HCT116 (cell line): ENCODE measurements around the gene FRRS1L. TPM values are rescaled to one million over a fixed set of nuclear protein-coding genes. Genes with fewer than 3 reads are reported as not detected.

Source experiments
- ATAC-seq: fragments of 200-7000 bp; cut with Tn5 transposase; 2 replicates; pipeline ENCODE4 v1.9.1; 2020; ENCODE audit warnings: mild to moderate bottlenecking, moderate library complexity
- BruUV-seq: library from RNA; stranded (reverse); fragments of 400-500 nt; replicated peaks from 2 replicates; lab custom pipeline; 2021; lab: Mats Ljungman, UMichigan
- CTCF ChIA-PET: fragments of 300-600 bp; sonication (Branson Sonifier 250); formaldehyde crosslinking; loops from one replicate; lab custom pipeline; 2021; ENCODE audit warnings: antibody characterized with exemption; lab: Charles Lee
- POLR2A ChIA-PET: fragments of 300-600, 350-600 bp; sonication (Branson Sonifier 250); formaldehyde crosslinking; loops from one replicate; lab custom pipeline; 2021; ENCODE audit warnings: antibody characterized with exemption; lab: Charles Lee
- RAD21 ChIA-PET, 2 experiments: fragments of 300-600 bp; sonication (Branson Sonifier 250); formaldehyde crosslinking; loops; one replicate each; lab custom pipeline; 2023; ENCODE audit warnings: low total read pairs in 2 of 2; ENCODE audit not compliant: uncharacterized antibody in 2 of 2, unreplicated experiment in 2 of 2, low non-redundant PET in 1 of 2; lab: Charles Lee
- DNase-seq: peaks from one replicate; pipeline ENCODE4 v3.0.0-alpha.2; 2010; ENCODE audit warnings: low read depth, low spot score
- H2AFZ ChIP-seq: fragments of 200-600 bp; shearing (Covaris generic), sonication (generic); 2 replicates; pipeline ENCODE4 v1.6.1; 2017; ENCODE audit warnings: low read depth, mixed run types, mixed read lengths, antibody characterized with exemption, low read length; ENCODE audit not compliant: poor library complexity, severe bottlenecking
- H3K27ac ChIP-seq: 2 replicates; pipeline ENCODE4 v1.5.1; 2012; ENCODE audit warnings: low read depth, low read length
- H3K27me3 ChIP-seq: fragments of 200-600 bp; sonication (generic); 2 replicates; pipeline ENCODE4 v1.6.1; 2016; ENCODE audit warnings: mixed run types, low read length, mixed read lengths; ENCODE audit not compliant: insufficient read depth
- H3K36me3 ChIP-seq, 2 experiments: fragments of 200-500 bp in 1 of 2; fragments of 200-600 bp in 1 of 2; sonication (Bioruptor generic) in 1 of 2; sonication (generic) in 1 of 2; 2 replicates each; pipeline versions ENCODE4 v1.5.1 to v1.6.1; 2014 to 2016; ENCODE audit warnings: low read length in 2 of 2, inconsistent platforms in 1 of 2, mixed read lengths in 1 of 2, mixed run types in 1 of 2; ENCODE audit not compliant: insufficient read depth in 2 of 2, control insufficient read depth in 1 of 2
- H3K4me1 ChIP-seq, 2 experiments: fragments of 200-600 bp in 1 of 2; sonication (generic) in 1 of 2; 2 replicates each; pipeline versions ENCODE4 v1.5.1 to v1.6.1; 2012 to 2017; ENCODE audit warnings: low read length in 2 of 2, inconsistent platforms in 1 of 2, mild to moderate bottlenecking in 1 of 2, mixed read lengths in 1 of 2, mixed run types in 1 of 2, moderate library complexity in 1 of 2; ENCODE audit not compliant: insufficient read depth in 2 of 2, control insufficient read depth in 1 of 2
- H3K4me2 ChIP-seq: fragments of 200-600 bp; sonication (generic); 2 replicates; pipeline ENCODE4 v1.6.1; 2017; ENCODE audit warnings: mixed run types, low read length, mixed read lengths
- H3K4me3 ChIP-seq, 2 experiments: fragments of 200-600 bp in 1 of 2; sonication (generic) in 1 of 2; replicated peaks in 1 of 2; 2 replicates each; pipeline ENCODE4 v1.5.1; 2011 to 2016; ENCODE audit warnings: low read length in 2 of 2, control low read depth in 1 of 2, low read depth in 1 of 2, mild to moderate bottlenecking in 1 of 2, mixed read lengths in 1 of 2, mixed run types in 1 of 2
- H3K79me2 ChIP-seq: fragments of 200-600 bp; sonication (generic); 2 replicates; pipeline ENCODE4 v1.6.1; 2017; ENCODE audit warnings: mild to moderate bottlenecking, mixed run types, low read length, moderate library complexity, mixed read lengths; ENCODE audit not compliant: insufficient read depth
- H3K9ac ChIP-seq: fragments of 200-600 bp; sonication (generic); 2 replicates; pipeline ENCODE4 v1.6.1; 2016; ENCODE audit warnings: low read length, mixed read lengths
- H3K9me2 ChIP-seq: fragments of 200-600 bp; sonication (generic), shearing (Covaris generic); 2 replicates; pipeline ENCODE4 v1.6.1; 2017; ENCODE audit warnings: mixed run types, mild to moderate bottlenecking, moderate library complexity; ENCODE audit not compliant: insufficient read depth
- H3K9me3 ChIP-seq, 2 experiments: fragments of 200-500 bp in 1 of 2; fragments of 200-600 bp in 1 of 2; sonication (Bioruptor generic) in 1 of 2; sonication (generic) in 1 of 2; 2 replicates each; pipeline ENCODE4 v1.6.1; 2014 to 2017; ENCODE audit warnings: low read length in 2 of 2, mixed read lengths in 2 of 2, inconsistent platforms in 1 of 2, low read depth in 1 of 2, mild to moderate bottlenecking in 1 of 2, mixed run types in 1 of 2, moderate library complexity in 1 of 2; ENCODE audit not compliant: control insufficient read depth in 1 of 2, insufficient read depth in 1 of 2
- H4K20me1 ChIP-seq: fragments of 200-600 bp; sonication (generic), shearing (Covaris generic); 2 replicates; pipeline ENCODE4 v1.6.1; 2017; ENCODE audit warnings: mixed run types, mild to moderate bottlenecking, moderate library complexity; ENCODE audit not compliant: insufficient read depth
- CBX3 ChIP-seq: IDR thresholded peaks from 2 replicates; pipeline ENCODE4 v1.6.1; 2012; ENCODE audit warnings: low read depth
- ELF1 ChIP-seq: IDR thresholded peaks from 2 replicates; pipeline ENCODE4 v1.6.1; 2012; ENCODE audit warnings: low read depth, borderline replicate concordance
- EZH2 ChIP-seq: fragments of 200-600 bp; sonication (generic); IDR thresholded peaks from 2 replicates; pipeline ENCODE4 v1.6.1; 2017; ENCODE audit warnings: antibody characterized with exemption, mixed run types
- FOSL1 ChIP-seq: IDR thresholded peaks from 2 replicates; pipeline ENCODE4 v1.6.1; 2012; ENCODE audit warnings: low read depth
- SP1 ChIP-seq: IDR thresholded peaks from 2 replicates; pipeline ENCODE4 v1.6.1; 2012; ENCODE audit warnings: low read depth
- SRF ChIP-seq: IDR thresholded peaks from 2 replicates; pipeline ENCODE4 v1.6.1; 2012; ENCODE audit warnings: low read depth
- TCF7L2 ChIP-seq: IDR thresholded peaks from 2 replicates; pipeline ENCODE4 v1.7.0; 2011; ENCODE audit warnings: borderline replicate concordance, inconsistent platforms; ENCODE audit not compliant: insufficient read depth, insufficient read length; ENCODE audit errors: extremely low read depth
- YY1 ChIP-seq: IDR thresholded peaks from 2 replicates; pipeline ENCODE4 v1.6.1; 2011; ENCODE audit warnings: low read length, low read depth, moderate library complexity, mild to moderate bottlenecking; ENCODE audit not compliant: insufficient replicate concordance; ENCODE audit errors: extremely low read depth
- ZFX ChIP-seq: fragments of 450-650 bp; IDR thresholded peaks from 2 replicates; pipeline ENCODE4 v1.6.1; 2017
- ZNF274 ChIP-seq: fragments of 200-500 bp; sonication (Bioruptor generic); IDR thresholded peaks from 2 replicates; pipeline ENCODE4 v1.6.1; 2014; ENCODE audit warnings: mild to moderate bottlenecking, low read depth, low read length, inconsistent platforms
- intact Hi-C: fragments of 100-400 bp; cut with micrococcal nuclease; formaldehyde crosslinking; loops from 2 replicates; pipeline ENCODE4 v1.10.0; 2022
- total RNA-seq: library from RNA; stranded (reverse); gene quantifications from one replicate; pipeline ENCODE4 v1.2.1, GENCODE V29; 2021; ENCODE audit not compliant: unreplicated experiment
- TF ChIP-seq, protein P1 (sequence below): IDR thresholded peaks from 2 replicates; pipeline ENCODE4 v1.6.1; 2012
- TF ChIP-seq, protein P2 (sequence below): IDR thresholded peaks from 2 replicates; pipeline ENCODE4 v1.6.1; 2012; ENCODE audit warnings: low read depth
- TF ChIP-seq, protein P3 (sequence below): IDR thresholded peaks from 2 replicates; pipeline ENCODE4 v1.6.1; 2012

The FRRS1L gene
- total RNA-seq, 1 experiment from 2014 or later: not detected

DNA sequence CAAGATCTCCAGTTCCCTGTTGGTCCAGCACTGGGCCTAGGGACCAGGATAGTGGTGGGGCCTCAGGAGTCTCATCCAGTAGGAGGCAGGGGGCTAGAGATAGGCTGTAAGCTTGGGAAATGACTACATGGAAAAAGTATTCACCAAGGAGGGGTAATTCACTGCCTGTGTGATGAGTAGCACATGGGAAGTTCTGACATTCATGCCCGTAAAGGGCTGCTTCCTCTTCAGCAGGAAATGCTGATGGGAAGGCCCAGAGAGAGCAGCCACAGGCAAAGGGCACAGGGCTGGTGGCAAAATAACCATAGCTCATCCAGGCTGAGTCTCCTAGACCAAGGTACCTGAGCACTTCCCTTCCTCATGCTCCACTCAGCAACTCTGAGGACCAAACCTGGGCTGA, 23.1 kb upstream of the FRRS1L start:
- H3K9me2 ChIP-seq: no peaks in the 10 kb centered on the region
- TF ChIP-seq YY1: no peak
- TF ChIP-seq EZH2: no peak
- no peak for TF ChIP-seq FOSL1
- TF ChIP-seq CBX3: no peak
- no peak for TF ChIP-seq SP1
- no peak for TF ChIP-seq ZFX
- no peak for TF ChIP-seq SRF
- TF ChIP-seq, protein P1, sequence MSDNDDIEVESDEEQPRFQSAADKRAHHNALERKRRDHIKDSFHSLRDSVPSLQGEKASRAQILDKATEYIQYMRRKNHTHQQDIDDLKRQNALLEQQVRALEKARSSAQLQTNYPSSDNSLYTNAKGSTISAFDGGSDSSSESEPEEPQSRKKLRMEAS: no peak
- TF ChIP-seq, protein P2, sequence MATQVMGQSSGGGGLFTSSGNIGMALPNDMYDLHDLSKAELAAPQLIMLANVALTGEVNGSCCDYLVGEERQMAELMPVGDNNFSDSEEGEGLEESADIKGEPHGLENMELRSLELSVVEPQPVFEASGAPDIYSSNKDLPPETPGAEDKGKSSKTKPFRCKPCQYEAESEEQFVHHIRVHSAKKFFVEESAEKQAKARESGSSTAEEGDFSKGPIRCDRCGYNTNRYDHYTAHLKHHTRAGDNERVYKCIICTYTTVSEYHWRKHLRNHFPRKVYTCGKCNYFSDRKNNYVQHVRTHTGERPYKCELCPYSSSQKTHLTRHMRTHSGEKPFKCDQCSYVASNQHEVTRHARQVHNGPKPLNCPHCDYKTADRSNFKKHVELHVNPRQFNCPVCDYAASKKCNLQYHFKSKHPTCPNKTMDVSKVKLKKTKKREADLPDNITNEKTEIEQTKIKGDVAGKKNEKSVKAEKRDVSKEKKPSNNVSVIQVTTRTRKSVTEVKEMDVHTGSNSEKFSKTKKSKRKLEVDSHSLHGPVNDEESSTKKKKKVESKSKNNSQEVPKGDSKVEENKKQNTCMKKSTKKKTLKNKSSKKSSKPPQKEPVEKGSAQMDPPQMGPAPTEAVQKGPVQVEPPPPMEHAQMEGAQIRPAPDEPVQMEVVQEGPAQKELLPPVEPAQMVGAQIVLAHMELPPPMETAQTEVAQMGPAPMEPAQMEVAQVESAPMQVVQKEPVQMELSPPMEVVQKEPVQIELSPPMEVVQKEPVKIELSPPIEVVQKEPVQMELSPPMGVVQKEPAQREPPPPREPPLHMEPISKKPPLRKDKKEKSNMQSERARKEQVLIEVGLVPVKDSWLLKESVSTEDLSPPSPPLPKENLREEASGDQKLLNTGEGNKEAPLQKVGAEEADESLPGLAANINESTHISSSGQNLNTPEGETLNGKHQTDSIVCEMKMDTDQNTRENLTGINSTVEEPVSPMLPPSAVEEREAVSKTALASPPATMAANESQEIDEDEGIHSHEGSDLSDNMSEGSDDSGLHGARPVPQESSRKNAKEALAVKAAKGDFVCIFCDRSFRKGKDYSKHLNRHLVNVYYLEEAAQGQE: no peak
- TF ChIP-seq, protein P3, sequence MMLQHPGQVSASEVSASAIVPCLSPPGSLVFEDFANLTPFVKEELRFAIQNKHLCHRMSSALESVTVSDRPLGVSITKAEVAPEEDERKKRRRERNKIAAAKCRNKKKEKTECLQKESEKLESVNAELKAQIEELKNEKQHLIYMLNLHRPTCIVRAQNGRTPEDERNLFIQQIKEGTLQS: no peak
- TF ChIP-seq ZNF274: no peak
- TF ChIP-seq TCF7L2: no peak
- TF ChIP-seq ELF1: no peak
- TF ChIP-seq, all 23 proteins: peak for 0
- no peaks in the 10 kb centered on the region for H4K20me1 ChIP-seq
- ChIA-PET CTCF (no interaction called here), RAD21 (no interaction called here), POLR2A (no interaction called here)
- intact Hi-C loops: loop anchor here (5.0 kb wide), 1 partner anchor 332 kb away; no protein-coding TSS in a partner anchor
- H3K4me2 ChIP-seq: no peak overlapping the region
- DNase-seq (no peak), ATAC-seq (no peak)
- no peaks in the 10 kb centered on the region for H3K36me3 ChIP-seq
- H3K9ac ChIP-seq: no peak overlapping the region
- no peak overlapping the region for H2AFZ ChIP-seq
- no peaks in the 10 kb centered on the region for H3K79me2 ChIP-seq
- no peaks in the 10 kb centered on the region for H3K4me1 ChIP-seq
- H3K27ac ChIP-seq: no peak overlapping the region
- H3K9me3 ChIP-seq: no peaks in the 10 kb centered on the region
- no peaks in the 10 kb centered on the region for H3K27me3 ChIP-seq
- no TSS peak for BruUV-seq
- no peak overlapping the region for H3K4me3 ChIP-seq
